GM19043 (cell line): ENCODE data around the gene IZUMO1.
"Not testable (repeated sequence)": the region's sequence is repeated elsewhere in the genome, so short reads cannot be mapped to it uniquely, and the experiment has no call there.

Experiments
- ATAC-seq: cut with Tn5 transposase; IDR thresholded peaks from one replicate; pipeline ENCODE4 v1.9.1; 2021; ENCODE audit warnings: low read depth; ENCODE audit not compliant: unreplicated experiment

The IZUMO1 gene

GRCh38 chr19:48746738-48747575, at the start of gene IZUMO1:
Gene IZUMO1, minus strand, starts transcription at chr19:48746909. Its CDS starts 1,050 bp downstream, at chr19:48745859.
- ATAC-seq: no peak

DNA sequence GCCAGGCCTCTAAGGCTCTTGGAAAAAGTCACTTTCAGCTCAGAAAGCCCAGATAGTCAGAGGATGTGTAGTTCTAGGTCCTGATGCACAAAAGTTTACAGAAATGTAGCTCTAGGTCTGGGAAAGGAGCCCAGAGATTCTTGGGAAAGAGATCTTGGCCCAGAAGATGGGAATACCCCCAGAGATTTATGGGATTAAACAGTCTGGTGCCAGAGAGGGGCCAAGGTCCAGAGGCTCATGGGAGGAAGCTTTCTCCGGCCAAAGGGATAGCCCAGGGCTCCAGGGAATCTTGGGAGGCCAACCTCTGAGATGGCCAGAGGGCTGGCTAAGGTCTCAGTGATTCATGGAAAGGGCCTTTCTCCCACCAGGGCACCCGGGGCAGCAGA, 49.0 kb upstream of the IZUMO1 start:
- ATAC-seq: no peak

GRCh38 chr19:48795055-48795684, 48.5 kb upstream of the IZUMO1 start:
- no peak for ATAC-seq

DNA sequence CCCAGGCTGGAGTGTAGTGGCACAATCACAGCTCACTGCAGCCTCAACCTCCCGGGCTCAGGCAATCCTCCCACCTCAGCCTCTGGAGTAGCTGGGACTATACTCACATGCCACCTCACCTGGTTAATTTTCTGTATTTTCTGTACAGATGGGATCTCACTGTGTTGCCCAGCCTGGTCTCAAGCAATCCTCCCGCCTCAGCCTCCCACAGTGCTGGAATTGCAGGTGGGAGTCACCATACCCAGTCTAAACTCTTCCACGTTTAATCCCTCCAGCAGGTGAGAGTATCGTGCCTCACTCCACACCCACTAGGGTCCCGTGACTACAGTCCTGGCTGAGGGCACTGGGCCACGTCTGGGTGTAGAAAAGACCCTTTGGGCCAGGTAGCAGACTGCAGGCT, 47.6 kb upstream of the IZUMO1 start:
- no peak for ATAC-seq

DNA sequence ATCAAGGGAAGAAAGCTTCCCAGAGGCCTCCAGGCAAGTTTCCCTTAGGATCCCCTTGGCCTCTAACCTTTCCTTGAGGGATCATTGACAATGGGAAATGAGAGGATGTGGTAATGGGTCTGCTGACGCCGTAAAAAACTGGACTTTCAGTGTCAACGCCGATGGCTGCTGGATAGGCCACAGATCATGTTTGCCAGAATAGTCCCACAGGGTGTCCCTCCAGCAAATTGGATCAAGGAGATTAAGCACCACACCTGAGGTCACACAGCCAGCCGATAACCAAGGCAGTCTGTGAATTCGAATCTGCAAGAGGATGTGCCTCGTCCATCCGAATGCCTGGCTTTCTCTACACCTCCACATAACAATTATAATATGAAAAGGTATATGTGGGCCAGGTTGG, 46.6 kb upstream of the IZUMO1 start:
- ATAC-seq: no peak

DNA sequence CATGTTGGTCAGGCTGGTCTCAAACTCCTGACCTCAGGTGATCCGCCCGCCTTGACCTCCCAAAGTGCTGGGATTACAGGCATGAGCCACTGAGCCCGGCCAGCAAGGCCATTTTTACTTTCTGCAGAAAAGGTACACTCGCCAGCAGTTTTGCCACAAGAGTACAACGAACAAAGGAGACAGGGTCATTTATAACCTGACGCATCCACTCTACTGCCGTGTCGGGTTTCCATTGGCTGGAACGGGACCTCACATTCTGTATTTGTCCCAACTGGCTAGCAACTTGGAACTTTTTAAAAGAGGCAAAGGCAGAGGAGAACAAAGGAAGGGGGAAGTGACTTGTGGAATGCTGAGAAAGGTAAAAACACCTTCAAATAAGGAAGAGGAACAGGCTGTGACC, 40.6 kb upstream of the IZUMO1 start:
- not testable (repeated sequence) for ATAC-seq

DNA sequence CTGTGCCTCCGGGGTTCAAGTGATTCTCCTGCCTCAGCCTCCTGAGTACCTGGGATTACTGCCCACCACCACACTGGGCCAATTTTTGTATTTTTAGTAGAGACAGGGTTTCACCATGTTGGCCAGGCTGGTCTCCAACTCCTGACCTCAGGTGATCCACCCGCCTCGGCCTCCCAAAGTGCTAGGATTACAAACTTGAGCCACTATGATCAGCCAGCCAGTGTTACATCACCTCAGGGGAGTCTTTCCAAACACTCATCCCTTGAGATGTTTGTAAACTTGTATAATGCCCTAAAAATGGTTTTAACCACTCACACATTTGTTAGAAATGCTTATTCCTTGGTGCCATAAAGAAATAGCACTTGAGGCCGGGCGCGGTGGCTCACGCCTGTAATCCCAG, 39.7 kb upstream of the IZUMO1 start:
- ATAC-seq: not testable (repeated sequence)

- no peak for ATAC-seq
Observed at GRCh38 chr19:48784527-48784926, 37.8 kb upstream of the IZUMO1 start.

- ATAC-seq: no peak
Observed at GRCh38 chr19:48780631-48781391, 34.1 kb upstream of the IZUMO1 start.

DNA sequence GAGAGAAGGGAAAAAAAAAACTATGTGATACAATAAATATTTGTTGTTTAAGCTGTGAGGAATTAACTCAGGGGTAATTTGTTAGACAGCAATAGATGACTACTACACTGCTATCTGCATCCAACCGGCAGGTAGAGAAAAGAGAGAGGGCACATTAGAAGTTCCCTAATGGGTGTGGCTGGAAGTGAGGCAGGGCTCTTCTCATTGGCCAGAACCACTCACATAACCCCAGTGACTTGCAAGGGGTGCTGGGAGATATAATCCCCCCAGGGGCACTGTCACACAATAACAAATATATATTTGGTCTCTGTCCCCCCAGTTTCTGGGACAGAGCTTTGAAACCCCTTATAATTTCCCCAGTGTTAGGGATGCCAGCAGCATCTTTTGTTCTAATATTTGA, 32.9 kb upstream of the IZUMO1 start:
- no peak for ATAC-seq

DNA sequence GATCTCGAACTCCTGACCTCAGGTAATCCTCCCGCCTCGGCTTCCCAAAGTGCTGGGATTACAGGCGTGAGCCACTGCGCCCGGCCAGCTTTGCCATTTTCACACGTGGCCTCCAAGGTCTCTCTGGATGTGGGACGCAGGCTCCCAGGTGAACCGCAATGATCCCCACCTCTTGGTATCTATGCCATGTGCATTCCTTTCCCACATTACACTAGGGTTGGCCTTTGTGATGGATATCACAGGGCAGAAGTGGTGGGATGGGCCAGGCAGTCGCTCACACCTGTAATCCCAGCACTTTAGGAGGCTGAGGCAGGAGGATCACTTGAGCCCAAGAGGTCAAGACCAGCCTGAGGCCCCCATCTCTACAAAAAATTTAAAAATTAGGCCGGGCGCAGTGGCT, 31.0 kb upstream of the IZUMO1 start:
- ATAC-seq: no peak

DNA sequence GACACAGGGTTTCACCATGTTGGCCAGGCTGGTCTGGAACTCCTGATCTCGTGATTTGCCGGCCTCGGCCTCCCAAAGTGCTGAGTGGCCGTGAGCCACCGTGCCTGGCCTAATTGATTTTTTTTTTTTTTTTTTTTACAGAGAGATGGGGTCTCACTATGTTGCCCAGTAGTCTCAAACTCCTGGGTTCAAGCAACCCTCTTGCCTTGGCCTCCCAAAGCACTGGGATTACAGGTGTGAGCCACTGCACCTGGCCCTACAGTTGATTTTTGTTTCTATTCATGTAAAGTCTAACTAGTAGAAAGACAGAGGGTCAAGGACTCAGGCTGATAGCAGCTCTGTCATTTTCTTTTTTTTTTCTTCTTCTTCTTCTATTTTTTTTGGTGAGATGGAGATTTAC, 30.4 kb upstream of the IZUMO1 start:
- no peak for ATAC-seq

DNA sequence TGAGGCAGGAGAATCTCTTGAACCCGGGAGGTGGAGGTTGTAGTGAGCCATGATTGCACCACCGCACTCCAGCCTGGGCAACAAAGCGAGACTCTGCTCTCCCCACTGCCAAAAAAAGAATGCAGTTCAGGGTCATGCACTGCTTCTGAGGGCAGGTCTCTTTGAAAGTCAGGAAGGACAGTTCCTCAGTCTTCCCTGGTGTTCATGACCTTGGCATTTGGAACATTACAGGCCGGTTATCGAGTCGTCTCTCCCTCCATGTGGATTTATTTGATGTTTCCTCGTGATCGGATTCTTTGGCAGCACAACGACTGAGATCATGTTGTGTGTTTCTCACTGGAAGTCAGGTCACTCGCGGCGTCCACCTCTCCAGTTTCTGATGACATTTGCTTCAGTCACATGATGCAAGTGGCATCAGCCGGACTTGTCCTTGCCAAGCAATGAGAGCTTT, 25.8 kb upstream of the IZUMO1 start:
- ATAC-seq: no peak

GRCh38 chr19:48770734-48771472, 24.2 kb upstream of the IZUMO1 start:
- no peak for ATAC-seq

- no peak for ATAC-seq
Observed at GRCh38 chr19:48770266-48770665, 23.6 kb upstream of the IZUMO1 start.

GRCh38 chr19:48768994-48769713, 22.4 kb upstream of the IZUMO1 start:
- ATAC-seq: no peak

DNA sequence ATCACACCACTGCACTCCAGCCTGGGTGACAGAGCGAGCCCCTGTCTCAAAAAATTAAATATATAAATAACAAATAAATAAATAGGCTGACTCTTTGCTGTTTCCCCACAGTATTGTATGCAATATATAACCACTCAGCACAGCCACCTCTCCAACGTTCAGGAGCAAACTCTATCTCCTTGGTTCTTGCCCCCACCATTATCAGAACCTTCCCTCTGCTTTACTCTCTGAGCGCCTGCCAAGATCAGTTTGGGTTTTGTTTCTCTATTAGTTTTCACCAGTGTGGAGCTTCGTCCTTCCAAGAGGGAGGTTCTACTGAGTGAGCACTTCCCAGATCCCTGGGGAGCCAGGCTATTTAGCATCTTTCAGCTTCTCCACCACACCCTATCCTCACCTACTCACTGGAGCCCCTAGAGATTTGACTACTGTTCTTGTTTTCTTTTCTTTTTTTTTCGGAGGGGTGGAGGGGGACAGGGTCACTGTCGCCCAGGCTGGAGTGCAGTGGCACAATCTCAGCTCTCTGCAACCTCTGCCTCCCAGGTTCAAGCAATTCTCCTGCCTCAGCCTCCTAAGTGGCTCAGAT, 21.6 kb upstream of the IZUMO1 start:
- not testable (repeated sequence) for ATAC-seq

- ATAC-seq: not testable (repeated sequence)
Observed at GRCh38 chr19:48765816-48766215, 19.1 kb upstream of the IZUMO1 start.

GRCh38 chr19:48760504-48761205, 13.9 kb upstream of the IZUMO1 start:
- ATAC-seq: no peak
